B cell (primary cell): ENCODE measurements around the gene NRG2. TPM values are rescaled to one million over a fixed set of nuclear protein-coding genes. Genes with fewer than 3 reads are reported as not detected.

Experiments
- ATAC-seq: fragments of 200-7000 bp; cut with Tn5 transposase; one replicate; pipeline ENCODE4 v1.10.0; 2021; ENCODE audit warnings: low read depth, mild to moderate bottlenecking, moderate number of reproducible peaks, moderate library complexity
- CTCF ChIA-PET: fragments of 350-600 bp; sonication (Branson Sonifier 250); formaldehyde crosslinking; loops from one replicate; lab custom pipeline; 2021; ENCODE audit warnings: antibody characterized with exemption, inconsistent platforms; lab: Charles Lee
- POLR2A ChIA-PET: fragments of 350-600 bp; sonication (Branson Sonifier 250); formaldehyde crosslinking; loops from one replicate; lab custom pipeline; 2021; ENCODE audit warnings: antibody characterized with exemption; lab: Charles Lee
- DNase-seq: peaks from one replicate; pipeline ENCODE4 v3.0.0; 2013
- H2AFZ ChIP-seq: 2 replicates; pipeline ENCODE4 v1.6.1; 2012; ENCODE audit warnings: mild to moderate bottlenecking, low read depth, low read length; ENCODE audit not compliant: insufficient read depth, poor library complexity, severe bottlenecking
- H3K27ac ChIP-seq, 2 donors: 1 replicate in 1 of 2; 2 replicates in 1 of 2; pipeline ENCODE4 v1.5.1; 2012 to 2013; ENCODE audit warnings: low read length in 2 of 2, mild to moderate bottlenecking in 2 of 2, moderate library complexity in 1 of 2
- H3K27me3 ChIP-seq, 4 experiments: fragments of 200-600 bp in 1 of 4; sonication (generic) in 1 of 4; replicated peaks in 1 of 4; 1 replicate in 2 of 4; 2 replicates in 2 of 4; pipeline versions ENCODE4 v1.6.1 to v1.7.0; 2013 to 2016; ENCODE audit warnings: low read length in 3 of 4, mild to moderate bottlenecking in 2 of 4, mixed read lengths in 1 of 4, moderate library complexity in 1 of 4; ENCODE audit not compliant: insufficient read depth in 4 of 4, control insufficient read depth in 3 of 4; ENCODE audit errors: control extremely low read depth in 1 of 4
- H3K36me3 ChIP-seq, 2 experiments: replicated peaks in 1 of 2; 1 replicate in 1 of 2; 2 replicates in 1 of 2; pipeline versions ENCODE4 v1.6.1 to v1.7.1; 2013; ENCODE audit warnings: low read length in 1 of 2; ENCODE audit not compliant: insufficient read depth in 2 of 2, control insufficient read depth in 1 of 2; ENCODE audit errors: control extremely low read depth in 1 of 2, extremely low read depth in 1 of 2
- H3K4me1 ChIP-seq, 2 donors: fragments of 200-600 bp in 1 of 2; sonication (generic) in 1 of 2; 1 replicate in 1 of 2; 2 replicates in 1 of 2; pipeline versions ENCODE4 v1.5.1 to v1.6.1; 2013 to 2017; ENCODE audit warnings: low read length in 2 of 2; ENCODE audit not compliant: control insufficient read depth in 2 of 2, insufficient read depth in 2 of 2
- H3K4me2 ChIP-seq: replicated peaks from 2 replicates; pipeline ENCODE3; 2012; ENCODE audit warnings: mild to moderate bottlenecking, low read depth, low read length; ENCODE audit not compliant: poor library complexity, severe bottlenecking
- H3K4me3 ChIP-seq, 5 experiments: fragments of 200-600 bp in 1 of 5; sonication (generic) in 1 of 5; 1 replicate in 3 of 5; 2 replicates in 2 of 5; pipeline versions ENCODE4 v1.5.1 to v1.7.0; 2011 to 2016; ENCODE audit warnings: low read length in 4 of 5, mild to moderate bottlenecking in 4 of 5, low read depth in 2 of 5, control low read depth in 1 of 5, moderate library complexity in 1 of 5; ENCODE audit not compliant: insufficient read depth in 1 of 5; ENCODE audit errors: control extremely low read depth in 1 of 5, extremely low read depth in 1 of 5
- H3K79me2 ChIP-seq: fragments of 200-600 bp; sonication (generic); one replicate; pipeline ENCODE4 v1.6.0; 2016; ENCODE audit warnings: low read length; ENCODE audit not compliant: control insufficient read depth, insufficient read depth
- H3K9ac ChIP-seq: fragments of 200-600 bp; sonication (generic); 2 replicates; pipeline ENCODE4 v1.6.1; 2017; ENCODE audit warnings: mild to moderate bottlenecking, low read length, moderate library complexity
- H3K9me3 ChIP-seq, 3 donors: one replicate each; pipeline versions ENCODE4 v1.6.1 to v1.7.1; 2013; ENCODE audit warnings: low read length in 2 of 3; ENCODE audit not compliant: control insufficient read depth in 2 of 3, insufficient read depth in 1 of 3; ENCODE audit errors: control extremely low read depth in 1 of 3
- H4K20me1 ChIP-seq: 2 replicates; pipeline ENCODE4 v1.6.0; 2012; ENCODE audit warnings: mild to moderate bottlenecking, low read length; ENCODE audit not compliant: insufficient read depth, control insufficient read depth, poor library complexity, severe bottlenecking
- H3K27ac Mint-ChIP-seq: one replicate; pipeline ENCODE4 v1.8.0; 2021; ENCODE audit warnings: mixed read lengths
- H3K27me3 Mint-ChIP-seq: one replicate; pipeline ENCODE4 v1.8.0; 2021; ENCODE audit warnings: mixed read lengths
- H3K4me1 Mint-ChIP-seq: one replicate; pipeline ENCODE4 v1.8.0; 2021; ENCODE audit warnings: mixed read lengths
- H3K4me3 Mint-ChIP-seq: one replicate; pipeline ENCODE4 v1.8.0; 2021; ENCODE audit warnings: mixed read lengths
- H3K9me3 Mint-ChIP-seq: one replicate; pipeline ENCODE4 v1.8.0; 2022; ENCODE audit warnings: mixed read lengths; ENCODE audit not compliant: insufficient read depth
- CTCF ChIP-seq: fragments of 200-600 bp; IDR thresholded peaks from one replicate; pipeline ENCODE4 v1.8.0; 2022; ENCODE audit warnings: antibody characterized with exemption, mild to moderate bottlenecking
- EZH2 ChIP-seq: IDR thresholded peaks from 2 replicates; pipeline ENCODE4 v1.6.1; 2012; ENCODE audit warnings: borderline replicate concordance, low read depth, mild to moderate bottlenecking, moderate library complexity, low read length; ENCODE audit not compliant: insufficient read depth, poor library complexity, severe bottlenecking
- WGBS: methylation state at CpG from one replicate; pipeline ENCODE4 v1.1.5; 2013; ENCODE audit warnings: missing lambda C conversion rate; ENCODE audit not compliant: insufficient coverage; 5-methylcytosine and 5-hydroxymethylcytosine counted together
- intact Hi-C: fragments of 100-400 bp; cut with micrococcal nuclease; formaldehyde crosslinking; loops from one replicate; pipeline ENCODE4 v1.10.0; 2022
- polyA plus RNA-seq: library from polyadenylated mRNA; depleted of rRNA; stranded (reverse); fragments of >200 nt; gene quantifications from 2 replicates; pipeline ENCODE4 v1.2.3, GENCODE V29; 2012
- total RNA-seq, 2 donors: library from RNA; stranded (reverse); fragments of 120-200 nt in 1 of 2; gene quantifications; 1 replicate in 1 of 2; 2 replicates in 1 of 2; pipeline versions ENCODE4 v1.2.3 to v1.2.4, GENCODE V29; 2013 to 2022

The NRG2 gene
- total and polyA plus RNA-seq, 2 donors (not counting 1 experiment from before 2014, with no cell fraction given) = 0.13 to 0.15 TPM

GRCh38 chr5:139867581-139867980 lies 175.5 kb downstream of the NRG2 start:
- H3K27me3 Mint-ChIP-seq = peaks cover 20% of the 10 kb centered on the region
- no peaks in the 10 kb centered on the region for H3K79me2 ChIP-seq
- intact Hi-C loops = no loop called here
- POLR2A ChIA-PET = interaction anchor here (0.7 kb wide), 1 partner anchor 54 kb away, joined by 3 read pairs; no protein-coding TSS in a partner anchor
- no peak overlapping the region for H3K4me3 ChIP-seq
- CTCF ChIA-PET = interaction anchor here (0.6 to 3.3 kb wide), 8 partner anchors 18 to 273 kb away, joined by 3 to 26 read pairs (median 4); no protein-coding TSS in a partner anchor
- no peaks in the 10 kb centered on the region for H3K9me3 ChIP-seq
- no peak overlapping the region for H3K4me2 ChIP-seq
- no peaks in the 10 kb centered on the region for H3K36me3 ChIP-seq
- no peak overlapping the region for H3K9ac ChIP-seq
- DNase-seq (no peak), ATAC-seq (no peak)
- no peak overlapping the region for H3K27ac ChIP-seq
- peaks cover 3% of the 10 kb centered on the region for H3K4me1 Mint-ChIP-seq
- peaks cover 0 to 12% (median 0%) of the 10 kb centered on the region in 4 experiments for H3K27me3 ChIP-seq
- TF ChIP-seq EZH2 = no peak
- TF ChIP-seq CTCF = no peak
- H2AFZ ChIP-seq = no peak overlapping the region
- no peak overlapping the region for H3K27ac Mint-ChIP-seq
- no peaks in the 10 kb centered on the region for H4K20me1 ChIP-seq
- H3K4me1 ChIP-seq = peaks cover 0 to under 1% of the 10 kb centered on the region in 2 donors
- no peak overlapping the region for H3K4me3 Mint-ChIP-seq
- no peaks in the 10 kb centered on the region for H3K9me3 Mint-ChIP-seq

GRCh38 chr5:139867109-139867508 lies 176.0 kb downstream of the NRG2 start:
- H3K9ac ChIP-seq = no peak overlapping the region
- Mint-ChIP-seq H3K4me1 (peaks cover 7% of the 10 kb centered on the region), H3K27ac (no peak overlapping the region), H3K9me3 (no peaks in the 10 kb centered on the region), H3K4me3 (no peak overlapping the region), H3K27me3 (peaks cover 20% of the 10 kb centered on the region)
- TF ChIP-seq CTCF (no peak), EZH2 (no peak)
- intact Hi-C loops = no loop called here
- no peak overlapping the region for H3K4me2 ChIP-seq
- H2AFZ ChIP-seq = no peak overlapping the region
- peaks cover 0 to 11% (median 0%) of the 10 kb centered on the region in 4 experiments for H3K27me3 ChIP-seq
- no peak for DNase-seq
- H3K4me3 ChIP-seq = no peak overlapping the region
- no peaks in the 10 kb centered on the region for H3K79me2 ChIP-seq
- H4K20me1 ChIP-seq = no peaks in the 10 kb centered on the region
- H3K9me3 ChIP-seq = no peaks in the 10 kb centered on the region
- CTCF ChIA-PET = interaction anchor here (0.6 to 3.3 kb wide), 8 partner anchors 17 to 273 kb away, joined by 3 to 26 read pairs (median 4); no protein-coding TSS in a partner anchor
- no peaks in the 10 kb centered on the region for H3K36me3 ChIP-seq
- no peak for ATAC-seq
- peaks cover 0 to 3% of the 10 kb centered on the region in 2 donors for H3K4me1 ChIP-seq
- no peak overlapping the region for H3K27ac ChIP-seq
- no CpG with 5 or more reads among the region's 2 CpGs for WGBS
- POLR2A ChIA-PET = interaction anchor here (0.7 kb wide), 1 partner anchor 53 kb away, joined by 3 read pairs; no protein-coding TSS in a partner anchor
